Testis (tissue), 2 donors: Measurements from ENCODE around the gene CIITA.

ENCODE experiments used
- CTCF ChIP-seq, 3 experiments: fragments of 450-650 bp in 2 of 3; fragments of 200-600 bp in 1 of 3; sonication (generic) in 1 of 3; IDR thresholded peaks; one replicate each; pipeline ENCODE4 v1.5.1; 2016 to 2019; ENCODE audit warnings: antibody characterized with exemption in 3 of 3, mild to moderate bottlenecking in 2 of 3, moderate library complexity in 1 of 3
- POLR2A ChIP-seq: fragments of 450-650 bp; IDR thresholded peaks from one replicate; pipeline ENCODE4 v1.6.1; 2017; ENCODE audit warnings: antibody characterized with exemption, mild to moderate bottlenecking, moderate library complexity

- TF ChIP-seq POLR2A, result no peak
- no peak for TF ChIP-seq CTCF (IDR thresholded peaks at IDR 0.05)
Measured at GRCh38 chr16:10878644-10879501, 1.9 kb downstream of the CIITA start.
